ENCODE data around the gene TRIM43B. TPM values are rescaled to one million over a fixed set of nuclear protein-coding genes. Genes with fewer than 3 reads are reported as not detected.
"Not testable (repeated sequence)": the region's sequence is repeated elsewhere in the genome, so short reads cannot be mapped to it uniquely, and the experiment has no call there.

The TRIM43B gene
- not detected for total RNA-seq

DNA sequence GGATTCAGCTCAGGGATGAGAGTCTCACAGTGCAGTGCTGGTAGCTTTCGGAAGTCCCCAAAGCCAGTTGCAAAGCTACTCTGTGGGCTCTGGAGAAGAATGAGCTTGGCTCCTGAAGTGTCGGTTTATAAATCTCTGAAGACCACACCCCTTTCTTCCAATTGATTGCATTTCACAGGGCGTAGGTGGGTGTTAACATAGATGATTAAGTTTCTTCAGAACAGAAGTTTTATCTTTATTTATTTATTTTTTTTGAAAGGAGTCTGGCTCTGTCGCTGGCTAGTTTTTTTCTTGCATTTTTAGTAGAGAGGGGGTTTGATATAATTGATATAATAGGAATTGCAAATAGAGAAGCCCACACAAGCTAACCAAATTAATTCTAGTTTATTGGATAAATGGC lies at the start of gene TRIM43B:
Gene TRIM43B, minus strand, starts transcription at position 101 of the 400 bp plus-strand sequence. CDS start 2,040 bp downstream, outside the sequence.
- not testable (repeated sequence) for ATAC-seq (ENCODE audit: low FRiP score); DNase-seq (ENCODE audit: low spot score)

GRCh38 chr2:95531254-95531771 lies 46.8 kb upstream of the TRIM43B start:
- TF ChIP-seq CTCF (IDR thresholded peaks at IDR 0.05): no peak

GRCh38 chr2:95530734-95531133 lies 46.2 kb upstream of the TRIM43B start:
- no peak for DNase-seq (ENCODE audit: low spot score)
- no peak for TF ChIP-seq CTCF (IDR thresholded peaks at IDR 0.05)
- ATAC-seq (ENCODE audit: low FRiP score): no peak

More at GRCh38 chr2:95531254-95531771, 46.8 kb upstream of the TRIM43B start:
- DNase-seq (ENCODE audit: low spot score) (no peak), ATAC-seq (ENCODE audit: low FRiP score) (no peak)

- ATAC-seq (ENCODE audit: low FRiP score): peak; percentile 96
- TF ChIP-seq CTCF (IDR thresholded peaks at IDR 0.05): no peak
- DNase-seq (ENCODE audit: low spot score): no peak
Observed at GRCh38 chr2:95526360-95527341, 42.1 kb upstream of the TRIM43B start.

- no peak for ATAC-seq (ENCODE audit: low FRiP score)
- no peak for DNase-seq (ENCODE audit: low spot score)
- no peak for TF ChIP-seq CTCF (IDR thresholded peaks at IDR 0.05)
Observed at GRCh38 chr2:95525294-95526035, 40.9 kb upstream of the TRIM43B start.

- ATAC-seq (ENCODE audit: low FRiP score) (no peak), DNase-seq (ENCODE audit: low spot score) (no peak)
- no peak for TF ChIP-seq CTCF (IDR thresholded peaks at IDR 0.05)
Observed at GRCh38 chr2:95524195-95524594, 39.6 kb upstream of the TRIM43B start.

DNA sequence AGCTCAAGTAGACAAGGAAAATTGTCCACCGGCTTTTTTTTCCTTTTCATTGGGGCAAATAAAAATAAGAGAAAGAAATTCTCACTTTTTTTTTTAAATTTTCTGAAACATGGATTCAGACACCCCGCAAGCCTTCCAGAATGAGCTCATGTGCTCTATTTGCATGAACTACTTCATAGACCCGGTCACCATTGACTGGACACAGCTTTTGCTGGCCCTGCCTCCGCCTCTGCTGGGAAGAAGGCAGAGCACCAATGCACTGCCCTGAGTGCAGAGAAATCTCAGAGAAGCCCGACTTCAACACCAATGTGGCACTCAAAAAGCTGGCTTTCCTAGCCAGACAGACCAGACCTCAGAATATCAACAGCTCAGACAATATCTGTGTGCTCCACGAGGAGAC lies 30.2 kb upstream of the TRIM43B start:
- ATAC-seq (ENCODE audit: low FRiP score) (no peak), DNase-seq (ENCODE audit: low spot score) (no peak)
- TF ChIP-seq CTCF (IDR thresholded peaks at IDR 0.05): no peak

DNA sequence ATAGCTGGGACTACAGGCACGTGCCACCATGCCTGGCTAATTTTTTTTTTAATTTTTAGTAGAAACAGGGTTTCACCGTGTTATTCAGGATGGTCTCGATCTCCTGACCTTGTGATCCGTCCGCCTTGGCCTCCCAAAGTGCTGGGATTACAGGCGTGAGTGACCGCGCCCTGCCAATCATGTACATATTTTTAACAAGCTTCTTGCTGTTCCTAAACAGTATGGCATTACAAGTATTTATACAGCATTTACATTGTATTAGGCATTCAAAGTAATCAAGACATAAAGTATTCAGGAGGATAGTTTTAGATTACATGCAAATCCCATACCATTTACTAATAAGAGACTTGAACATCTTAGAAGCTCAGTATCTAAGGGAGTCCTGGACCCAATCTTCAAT lies 29.7 kb upstream of the TRIM43B start:
- DNase-seq (ENCODE audit: low spot score); ATAC-seq (ENCODE audit: low FRiP score): not testable (repeated sequence)
